GM23338 (cell line): ENCODE measurements around the gene VWA7. TPM values are rescaled to one million over a fixed set of nuclear protein-coding genes. Genes with fewer than 3 reads are reported as not detected.

Experiments used
- ATAC-seq: fragments of 200-7000 bp; cut with Tn5 transposase; 3 replicates; pipeline ENCODE4 v1.9.1; 2020
- DNase-seq: peaks from one replicate; pipeline ENCODE4 v3.0.0-alpha.2; 2015; ENCODE audit warnings: low spot score
- H2AFZ ChIP-seq: fragments of 200-600 bp; sonication (generic); 2 replicates; pipeline ENCODE4 v1.8.0; 2016; ENCODE audit warnings: antibody characterized with exemption, mild to moderate bottlenecking, moderate library complexity
- H3F3A ChIP-seq: fragments of 200-600 bp; sonication (generic); replicated peaks from 2 replicates; pipeline ENCODE4 v1.8.0; 2017; ENCODE audit warnings: antibody characterized with exemption, mixed run types, low read depth
- H3K27ac ChIP-seq: fragments of 200-600 bp; sonication (generic); 2 replicates; pipeline ENCODE4 v1.6.1; 2016; ENCODE audit warnings: low read depth
- H3K27me3 ChIP-seq: fragments of 200-600 bp; sonication (generic); 2 replicates; pipeline ENCODE4 v1.8.0; 2016; ENCODE audit warnings: mild to moderate bottlenecking, mixed run types, moderate library complexity; ENCODE audit not compliant: insufficient read depth
- H3K36me3 ChIP-seq: fragments of 200-600 bp; sonication (generic); 2 replicates; pipeline ENCODE4 v1.8.0; 2016; ENCODE audit warnings: mild to moderate bottlenecking; ENCODE audit not compliant: insufficient read depth
- H3K4me1 ChIP-seq: fragments of 200-600 bp; sonication (generic); 2 replicates; pipeline ENCODE4 v1.8.0; 2016; ENCODE audit warnings: mild to moderate bottlenecking, moderate library complexity; ENCODE audit not compliant: insufficient read depth
- H3K4me2 ChIP-seq: fragments of 200-600 bp; sonication (generic); 2 replicates; pipeline ENCODE4 v1.7.1; 2017; ENCODE audit warnings: mixed run types
- H3K4me3 ChIP-seq: fragments of 200-600 bp; sonication (generic); 2 replicates; pipeline ENCODE4 v1.6.1; 2016; ENCODE audit warnings: mixed run types
- H3K79me2 ChIP-seq: fragments of 200-600 bp; sonication (generic); replicated peaks from 2 replicates; pipeline ENCODE4 v1.8.0; 2017; ENCODE audit warnings: mild to moderate bottlenecking; ENCODE audit not compliant: insufficient read depth
- H3K9me2 ChIP-seq: fragments of 200-600 bp; sonication (generic); 2 replicates; pipeline ENCODE4 v1.8.0; 2017; ENCODE audit not compliant: insufficient read depth
- H4K20me1 ChIP-seq: fragments of 200-600 bp; sonication (generic); replicated peaks from 2 replicates; pipeline ENCODE4 v1.8.0; 2017; ENCODE audit warnings: mild to moderate bottlenecking; ENCODE audit not compliant: insufficient read depth
- H3K27ac Mint-ChIP-seq: 2 replicates; pipeline ENCODE4 v1.8.0; 2020; ENCODE audit warnings: inconsistent platforms, mild to moderate bottlenecking, moderate library complexity, mixed read lengths
- H3K27me3 Mint-ChIP-seq: 3 replicates; pipeline ENCODE4 v1.8.0; 2022; ENCODE audit warnings: low read depth, mild to moderate bottlenecking, moderate library complexity, mixed read lengths, inconsistent platforms; ENCODE audit not compliant: insufficient read depth, poor library complexity
- H3K36me3 Mint-ChIP-seq: 3 replicates; pipeline ENCODE4 v1.8.0; 2021; ENCODE audit warnings: low read depth, mild to moderate bottlenecking, inconsistent platforms, moderate library complexity, mixed read lengths
- H3K4me1 Mint-ChIP-seq: 3 replicates; pipeline ENCODE4 v1.8.0; 2020; ENCODE audit warnings: mild to moderate bottlenecking, inconsistent platforms, mixed read lengths
- H3K4me3 Mint-ChIP-seq: 3 replicates; pipeline ENCODE4 v1.8.0; 2021; ENCODE audit warnings: moderate library complexity, mild to moderate bottlenecking, inconsistent platforms, mixed read lengths
- H3K9me3 Mint-ChIP-seq: 3 replicates; pipeline ENCODE4 v1.8.0; 2020; ENCODE audit warnings: moderate library complexity, mild to moderate bottlenecking, inconsistent platforms, mixed read lengths
- CREB1 ChIP-seq: fragments of 250-450 bp; sonication (Bioruptor Pico); IDR thresholded peaks from 2 replicates; pipeline ENCODE4 v1.5.0; 2020; ENCODE audit warnings: low read depth, mild to moderate bottlenecking, moderate library complexity
- EZH2phosphoT487 ChIP-seq: fragments of 200-600 bp; sonication (generic); IDR thresholded peaks from one replicate; pipeline ENCODE4 v1.8.1; 2018; ENCODE audit warnings: antibody characterized with exemption; ENCODE audit not compliant: unreplicated experiment
- NANOG ChIP-seq: IDR thresholded peaks from 2 replicates; pipeline ENCODE4 v1.6.1; 2016; ENCODE audit warnings: antibody characterized with exemption, borderline replicate concordance
- POLR2AphosphoS5 ChIP-seq: IDR thresholded peaks from 2 replicates; pipeline ENCODE4 v1.6.1; 2016; ENCODE audit warnings: antibody characterized with exemption, low read depth
- STAT1 ChIP-seq: IDR thresholded peaks from one replicate; pipeline ENCODE4 v1.6.1; 2016; ENCODE audit warnings: antibody characterized with exemption; ENCODE audit not compliant: unreplicated experiment
- ZNF114 ChIP-seq: fragments of 250-450 bp; sonication (Bioruptor Pico); IDR thresholded peaks from 2 replicates; pipeline ENCODE4 v1.5.0; 2020; ENCODE audit warnings: mild to moderate bottlenecking, moderate library complexity
- polyA plus RNA-seq: library from polyadenylated mRNA; unstranded; fragments of >200 nt; fragmentation: Nextera tagmentation; extraction: Ambion mirVana; gene quantifications from 2 replicates; pipeline ENCODE4 v1.2.1, GENCODE V29; 2016
- total RNA-seq: library from RNA; depleted of rRNA; stranded (reverse); fragments of >200 nt; shearing (Covaris generic); gene quantifications from 2 replicates; pipeline ENCODE4 v1.2.3, GENCODE V29; 2014
- TF ChIP-seq, protein P1 (sequence below): fragments of 250-450 bp; sonication (Bioruptor Pico); IDR thresholded peaks from 2 replicates; pipeline ENCODE4 v1.5.0; 2020; ENCODE audit warnings: mild to moderate bottlenecking, moderate library complexity
- TF ChIP-seq, protein P2 (sequence below): IDR thresholded peaks from one replicate; pipeline ENCODE4 v1.6.1; 2018; ENCODE audit warnings: antibody characterized with exemption; ENCODE audit not compliant: unreplicated experiment

The VWA7 gene
- total and polyA plus RNA-seq, 2 experiments from 2014 or later: 0.07 to 0.36 TPM

DNA sequence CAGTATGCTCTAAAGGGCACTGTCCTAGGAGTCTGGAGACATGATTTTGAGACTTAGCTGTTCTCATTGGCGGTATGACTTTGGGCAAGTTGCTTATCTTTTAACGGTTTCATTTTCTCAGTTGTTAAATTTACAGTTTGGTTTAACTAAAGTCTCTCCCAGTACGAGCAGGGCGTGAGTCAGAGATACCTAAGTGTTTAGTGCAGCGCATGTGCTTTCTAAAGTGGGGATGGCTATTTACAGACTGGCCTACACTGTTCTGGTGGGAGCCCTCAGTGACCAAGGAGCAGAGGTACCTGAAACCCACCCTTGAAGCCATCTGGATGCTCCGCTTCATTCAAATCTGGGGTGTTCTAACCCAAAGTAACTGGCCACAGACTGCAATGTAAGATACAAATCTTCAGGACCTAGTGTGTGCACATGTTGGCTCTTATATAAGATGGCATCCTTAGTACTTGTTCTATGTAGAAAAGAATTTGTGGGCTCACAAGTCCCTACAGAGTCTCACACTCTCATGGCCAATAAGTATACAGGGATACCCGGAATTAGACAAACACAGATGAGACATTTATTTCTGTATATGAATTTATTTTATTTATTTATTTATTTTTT lies 26.6 kb downstream of the VWA7 start:
- no peak overlapping the region for H2AFZ ChIP-seq
- no peaks in the 10 kb centered on the region for H3K79me2 ChIP-seq
- H3K27me3 Mint-ChIP-seq: peaks cover 7% of the 10 kb centered on the region
- no peaks in the 10 kb centered on the region for H3K27me3 ChIP-seq
- no peaks in the 10 kb centered on the region; the same call in 1 of the 2 replicates for H4K20me1 ChIP-seq
- no peaks in the 10 kb centered on the region for H3K9me3 Mint-ChIP-seq
- H3K36me3 Mint-ChIP-seq: peaks cover 13% of the 10 kb centered on the region
- ATAC-seq (no peak), DNase-seq (no peak)
- H3K4me1 ChIP-seq: no peaks in the 10 kb centered on the region
- H3K27ac ChIP-seq: no peak overlapping the region
- no peak overlapping the region for H3K4me3 Mint-ChIP-seq
- no peak overlapping the region for H3K4me3 ChIP-seq
- H3K27ac Mint-ChIP-seq: no peak overlapping the region; the same call in 1 of the 2 replicates
- no peak overlapping the region for H3K4me2 ChIP-seq
- H3K4me1 Mint-ChIP-seq: no peaks in the 10 kb centered on the region
- TF ChIP-seq STAT1: no peak
- no peak for TF ChIP-seq NANOG
- no peak for TF ChIP-seq POLR2AphosphoS5
- no peak for TF ChIP-seq CREB1 (CRISPR knock-in tag)
- TF ChIP-seq, protein P1, sequence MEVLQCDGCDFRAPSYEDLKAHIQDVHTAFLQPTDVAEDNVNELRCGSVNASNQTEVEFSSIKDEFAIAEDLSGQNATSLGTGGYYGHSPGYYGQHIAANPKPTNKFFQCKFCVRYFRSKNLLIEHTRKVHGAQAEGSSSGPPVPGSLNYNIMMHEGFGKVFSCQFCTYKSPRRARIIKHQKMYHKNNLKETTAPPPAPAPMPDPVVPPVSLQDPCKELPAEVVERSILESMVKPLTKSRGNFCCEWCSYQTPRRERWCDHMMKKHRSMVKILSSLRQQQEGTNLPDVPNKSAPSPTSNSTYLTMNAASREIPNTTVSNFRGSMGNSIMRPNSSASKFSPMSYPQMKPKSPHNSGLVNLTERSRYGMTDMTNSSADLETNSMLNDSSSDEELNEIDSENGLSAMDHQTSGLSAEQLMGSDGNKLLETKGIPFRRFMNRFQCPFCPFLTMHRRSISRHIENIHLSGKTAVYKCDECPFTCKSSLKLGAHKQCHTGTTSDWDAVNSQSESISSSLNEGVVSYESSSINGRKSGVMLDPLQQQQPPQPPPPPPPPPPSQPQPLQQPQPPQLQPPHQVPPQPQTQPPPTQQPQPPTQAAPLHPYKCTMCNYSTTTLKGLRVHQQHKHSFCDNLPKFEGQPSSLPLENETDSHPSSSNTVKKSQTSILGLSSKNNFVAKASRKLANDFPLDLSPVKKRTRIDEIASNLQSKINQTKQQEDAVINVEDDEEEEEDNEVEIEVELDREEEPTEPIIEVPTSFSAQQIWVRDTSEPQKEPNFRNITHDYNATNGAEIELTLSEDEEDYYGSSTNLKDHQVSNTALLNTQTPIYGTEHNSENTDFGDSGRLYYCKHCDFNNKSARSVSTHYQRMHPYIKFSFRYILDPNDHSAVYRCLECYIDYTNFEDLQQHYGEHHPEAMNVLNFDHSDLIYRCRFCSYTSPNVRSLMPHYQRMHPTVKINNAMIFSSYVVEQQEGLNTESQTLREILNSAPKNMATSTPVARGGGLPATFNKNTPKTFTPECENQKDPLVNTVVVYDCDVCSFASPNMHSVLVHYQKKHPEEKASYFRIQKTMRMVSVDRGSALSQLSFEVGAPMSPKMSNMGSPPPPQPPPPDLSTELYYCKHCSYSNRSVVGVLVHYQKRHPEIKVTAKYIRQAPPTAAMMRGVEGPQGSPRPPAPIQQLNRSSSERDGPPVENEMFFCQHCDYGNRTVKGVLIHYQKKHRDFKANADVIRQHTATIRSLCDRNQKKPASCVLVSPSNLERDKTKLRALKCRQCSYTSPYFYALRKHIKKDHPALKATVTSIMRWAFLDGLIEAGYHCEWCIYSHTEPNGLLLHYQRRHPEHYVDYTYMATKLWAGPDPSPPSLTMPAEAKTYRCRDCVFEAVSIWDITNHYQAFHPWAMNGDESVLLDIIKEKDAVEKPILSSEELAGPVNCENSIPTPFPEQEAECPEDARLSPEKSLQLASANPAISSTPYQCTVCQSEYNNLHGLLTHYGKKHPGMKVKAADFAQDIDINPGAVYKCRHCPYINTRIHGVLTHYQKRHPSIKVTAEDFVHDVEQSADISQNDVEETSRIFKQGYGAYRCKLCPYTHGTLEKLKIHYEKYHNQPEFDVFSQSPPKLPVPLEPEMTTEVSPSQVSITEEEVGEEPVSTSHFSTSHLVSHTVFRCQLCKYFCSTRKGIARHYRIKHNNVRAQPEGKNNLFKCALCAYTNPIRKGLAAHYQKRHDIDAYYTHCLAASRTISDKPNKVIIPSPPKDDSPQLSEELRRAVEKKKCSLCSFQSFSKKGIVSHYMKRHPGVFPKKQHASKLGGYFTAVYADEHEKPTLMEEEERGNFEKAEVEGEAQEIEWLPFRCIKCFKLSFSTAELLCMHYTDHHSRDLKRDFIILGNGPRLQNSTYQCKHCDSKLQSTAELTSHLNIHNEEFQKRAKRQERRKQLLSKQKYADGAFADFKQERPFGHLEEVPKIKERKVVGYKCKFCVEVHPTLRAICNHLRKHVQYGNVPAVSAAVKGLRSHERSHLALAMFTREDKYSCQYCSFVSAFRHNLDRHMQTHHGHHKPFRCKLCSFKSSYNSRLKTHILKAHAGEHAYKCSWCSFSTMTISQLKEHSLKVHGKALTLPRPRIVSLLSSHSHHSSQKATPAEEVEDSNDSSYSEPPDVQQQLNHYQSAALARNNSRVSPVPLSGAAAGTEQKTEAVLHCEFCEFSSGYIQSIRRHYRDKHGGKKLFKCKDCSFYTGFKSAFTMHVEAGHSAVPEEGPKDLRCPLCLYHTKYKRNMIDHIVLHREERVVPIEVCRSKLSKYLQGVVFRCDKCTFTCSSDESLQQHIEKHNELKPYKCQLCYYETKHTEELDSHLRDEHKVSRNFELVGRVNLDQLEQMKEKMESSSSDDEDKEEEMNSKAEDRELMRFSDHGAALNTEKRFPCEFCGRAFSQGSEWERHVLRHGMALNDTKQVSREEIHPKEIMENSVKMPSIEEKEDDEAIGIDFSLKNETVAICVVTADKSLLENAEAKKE: no peak
- TF ChIP-seq ZNF114: no peak
- no peak for TF ChIP-seq EZH2phosphoT487
- TF ChIP-seq, protein P2, sequence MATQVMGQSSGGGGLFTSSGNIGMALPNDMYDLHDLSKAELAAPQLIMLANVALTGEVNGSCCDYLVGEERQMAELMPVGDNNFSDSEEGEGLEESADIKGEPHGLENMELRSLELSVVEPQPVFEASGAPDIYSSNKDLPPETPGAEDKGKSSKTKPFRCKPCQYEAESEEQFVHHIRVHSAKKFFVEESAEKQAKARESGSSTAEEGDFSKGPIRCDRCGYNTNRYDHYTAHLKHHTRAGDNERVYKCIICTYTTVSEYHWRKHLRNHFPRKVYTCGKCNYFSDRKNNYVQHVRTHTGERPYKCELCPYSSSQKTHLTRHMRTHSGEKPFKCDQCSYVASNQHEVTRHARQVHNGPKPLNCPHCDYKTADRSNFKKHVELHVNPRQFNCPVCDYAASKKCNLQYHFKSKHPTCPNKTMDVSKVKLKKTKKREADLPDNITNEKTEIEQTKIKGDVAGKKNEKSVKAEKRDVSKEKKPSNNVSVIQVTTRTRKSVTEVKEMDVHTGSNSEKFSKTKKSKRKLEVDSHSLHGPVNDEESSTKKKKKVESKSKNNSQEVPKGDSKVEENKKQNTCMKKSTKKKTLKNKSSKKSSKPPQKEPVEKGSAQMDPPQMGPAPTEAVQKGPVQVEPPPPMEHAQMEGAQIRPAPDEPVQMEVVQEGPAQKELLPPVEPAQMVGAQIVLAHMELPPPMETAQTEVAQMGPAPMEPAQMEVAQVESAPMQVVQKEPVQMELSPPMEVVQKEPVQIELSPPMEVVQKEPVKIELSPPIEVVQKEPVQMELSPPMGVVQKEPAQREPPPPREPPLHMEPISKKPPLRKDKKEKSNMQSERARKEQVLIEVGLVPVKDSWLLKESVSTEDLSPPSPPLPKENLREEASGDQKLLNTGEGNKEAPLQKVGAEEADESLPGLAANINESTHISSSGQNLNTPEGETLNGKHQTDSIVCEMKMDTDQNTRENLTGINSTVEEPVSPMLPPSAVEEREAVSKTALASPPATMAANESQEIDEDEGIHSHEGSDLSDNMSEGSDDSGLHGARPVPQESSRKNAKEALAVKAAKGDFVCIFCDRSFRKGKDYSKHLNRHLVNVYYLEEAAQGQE: no peak
- no peaks in the 10 kb centered on the region for H3K9me2 ChIP-seq
- no peaks in the 10 kb centered on the region for H3K36me3 ChIP-seq
- H3F3A ChIP-seq: 0 out of 2 replicates have a peak, but pooled peaks cover 4% of the 10 kb centered on the region
